Esophagus muscularis mucosa (tissue), 3 donors: ENCODE data around the gene TANC1.

Experiments used
- CTCF ChIP-seq, 3 experiments: fragments of 200-600 bp in 2 of 3; fragments of 450-650 bp in 1 of 3; sonication (generic) in 2 of 3; IDR thresholded peaks; one replicate each; pipeline ENCODE4 v1.5.1; 2017 to 2019; ENCODE audit warnings: antibody characterized with exemption in 3 of 3, mild to moderate bottlenecking in 2 of 3, moderate library complexity in 1 of 3
- POLR2AphosphoS5 ChIP-seq, 2 donors: sonication (generic); formaldehyde crosslinking; IDR thresholded peaks; one replicate each; pipeline ENCODE4 v1.6.1; 2017; ENCODE audit warnings: antibody characterized with exemption in 2 of 2

GRCh38 chr2:159053161-159054031, 85.0 kb downstream of the TANC1 start:
- no peak for TF ChIP-seq POLR2AphosphoS5 (IDR thresholded peaks at IDR 0.05)
- TF ChIP-seq CTCF (IDR thresholded peaks at IDR 0.05), result no peak
